Smooth muscle cell (in vitro differentiated cells): ENCODE measurements around the gene TSPAN10. TPM values are rescaled to one million over a fixed set of nuclear protein-coding genes. Genes with fewer than 3 reads are reported as not detected.

Experiments
- DNase-seq: peaks from one replicate; lab custom pipeline; 2025; ENCODE audit not compliant: unreplicated experiment; lab: John Stamatoyannopoulos, UW
- H2AFZ ChIP-seq: fragments of 200-600 bp; sonication (generic); 2 replicates; pipeline ENCODE4 v1.6.0; 2016; ENCODE audit warnings: antibody characterized with exemption, low read depth, mild to moderate bottlenecking
- H3F3A ChIP-seq: fragments of 200-600 bp; sonication (generic); 2 replicates; pipeline ENCODE4 v1.6.0; 2017; ENCODE audit warnings: antibody characterized with exemption, low read depth
- H3K27ac ChIP-seq: fragments of 200-600 bp; sonication (generic); 2 replicates; pipeline ENCODE4 v1.5.1; 2016; ENCODE audit warnings: low read depth, mild to moderate bottlenecking
- H3K27me3 ChIP-seq: fragments of 200-600 bp; sonication (generic); 2 replicates; pipeline ENCODE4 v1.6.1; 2016; ENCODE audit warnings: low read depth, mild to moderate bottlenecking
- H3K36me3 ChIP-seq: fragments of 200-600 bp; sonication (generic); 2 replicates; pipeline ENCODE4 v1.5.1; 2016; ENCODE audit warnings: low read depth
- H3K4me1 ChIP-seq: fragments of 200-600 bp; sonication (generic); 2 replicates; pipeline ENCODE4 v1.5.1; 2016; ENCODE audit warnings: low read depth
- H3K4me2 ChIP-seq: fragments of 200-600 bp; sonication (generic); 2 replicates; pipeline ENCODE4 v1.6.0; 2016; ENCODE audit warnings: mild to moderate bottlenecking
- H3K4me3 ChIP-seq: fragments of 200-600 bp; sonication (generic); 2 replicates; pipeline ENCODE4 v1.5.1; 2016; ENCODE audit warnings: mild to moderate bottlenecking
- H3K79me2 ChIP-seq: fragments of 200-600 bp; sonication (generic); 2 replicates; pipeline ENCODE4 v1.6.0; 2016; ENCODE audit warnings: low read depth, mild to moderate bottlenecking
- H3K9ac ChIP-seq: fragments of 200-600 bp; sonication (generic); 2 replicates; pipeline ENCODE4 v1.6.0; 2016; ENCODE audit warnings: low read depth
- H3K9me3 ChIP-seq: fragments of 200-600 bp; sonication (generic); replicated peaks from 2 replicates; pipeline ENCODE4 v1.5.1; 2016; ENCODE audit warnings: low read depth
- H4K20me1 ChIP-seq: fragments of 200-600 bp; sonication (generic); 2 replicates; pipeline ENCODE4 v1.6.0; 2016; ENCODE audit warnings: low read depth
- WGBS: methylation state at CpG from one replicate; pipeline ENCODE4 v1.1.7; 2016; ENCODE audit warnings: low lambda C conversion rate; 5-methylcytosine and 5-hydroxymethylcytosine counted together
- polyA plus RNA-seq: library from polyadenylated mRNA; unstranded; fragments of >200 nt; fragmentation: Nextera tagmentation; extraction: Ambion mirVana; gene quantifications from 2 replicates; pipeline ENCODE4 v1.2.1, GENCODE V29; 2016
- total RNA-seq: library from RNA; depleted of rRNA; stranded (reverse); fragments of >200 nt; gene quantifications from 2 replicates; pipeline ENCODE4 v1.2.3, GENCODE V29; 2014
- TF ChIP-seq, protein P1 (sequence below): fragments of 200-600 bp; sonication (generic); IDR thresholded peaks from 2 replicates; pipeline ENCODE4 v1.5.1; 2017; ENCODE audit warnings: borderline replicate concordance, mild to moderate bottlenecking, antibody characterized with exemption; ENCODE audit not compliant: insufficient read depth, poor library complexity, severe bottlenecking

The TSPAN10 gene
- total and polyA plus RNA-seq, 2 experiments from 2014 or later, result 0.67 to 1.2 TPM

DNA sequence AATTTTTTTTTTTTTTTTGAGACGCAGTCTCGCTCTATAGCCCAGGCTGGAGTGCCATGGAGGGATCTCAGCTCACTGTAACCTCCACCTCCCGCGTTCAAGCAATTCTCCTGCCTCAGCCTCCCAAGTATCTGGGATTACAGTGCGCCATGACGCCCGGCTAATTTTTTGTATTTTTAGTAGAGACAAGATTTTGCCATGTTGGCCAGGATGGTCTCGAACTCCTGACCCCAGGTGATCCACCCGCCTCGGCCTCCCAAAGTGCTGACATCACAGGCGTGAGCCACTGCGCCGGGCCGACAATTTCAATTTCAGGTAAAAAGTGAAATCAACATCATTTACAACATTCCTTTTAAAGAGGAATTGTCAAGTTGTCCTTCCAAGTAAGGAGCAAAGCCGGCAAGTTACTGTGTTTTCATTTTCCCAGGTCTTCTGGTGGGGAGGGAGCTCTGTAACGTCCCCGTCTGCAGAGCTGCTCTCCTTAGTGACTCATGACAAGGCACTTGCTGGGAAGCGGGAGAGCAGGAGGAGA is 957 bp upstream of the TSPAN10 start:
- Histone ChIP-seq H3K4me2 (peak overlapping the region; percentile 89), H3K9ac (peak overlapping the region; percentile 93), H3K79me2 (peaks cover 56% of the 10 kb centered on the region), H3K4me1 (peaks cover 10% of the 10 kb centered on the region), H3K27me3 (no peaks in the 10 kb centered on the region), H3K4me3 (peak overlapping the region; percentile 72), H3F3A (peaks cover 4% of the 10 kb centered on the region), H3K36me3 (no peaks in the 10 kb centered on the region), H4K20me1 (peaks cover 56% of the 10 kb centered on the region), H3K27ac (peak overlapping the region; percentile 91), H3K9me3 (no peaks in the 10 kb centered on the region), H2AFZ (no peak overlapping the region)
- 34% methylated on average over 18 of the region's 18 CpGs for whole genome bisulfite sequencing
- TF ChIP-seq, protein P1, sequence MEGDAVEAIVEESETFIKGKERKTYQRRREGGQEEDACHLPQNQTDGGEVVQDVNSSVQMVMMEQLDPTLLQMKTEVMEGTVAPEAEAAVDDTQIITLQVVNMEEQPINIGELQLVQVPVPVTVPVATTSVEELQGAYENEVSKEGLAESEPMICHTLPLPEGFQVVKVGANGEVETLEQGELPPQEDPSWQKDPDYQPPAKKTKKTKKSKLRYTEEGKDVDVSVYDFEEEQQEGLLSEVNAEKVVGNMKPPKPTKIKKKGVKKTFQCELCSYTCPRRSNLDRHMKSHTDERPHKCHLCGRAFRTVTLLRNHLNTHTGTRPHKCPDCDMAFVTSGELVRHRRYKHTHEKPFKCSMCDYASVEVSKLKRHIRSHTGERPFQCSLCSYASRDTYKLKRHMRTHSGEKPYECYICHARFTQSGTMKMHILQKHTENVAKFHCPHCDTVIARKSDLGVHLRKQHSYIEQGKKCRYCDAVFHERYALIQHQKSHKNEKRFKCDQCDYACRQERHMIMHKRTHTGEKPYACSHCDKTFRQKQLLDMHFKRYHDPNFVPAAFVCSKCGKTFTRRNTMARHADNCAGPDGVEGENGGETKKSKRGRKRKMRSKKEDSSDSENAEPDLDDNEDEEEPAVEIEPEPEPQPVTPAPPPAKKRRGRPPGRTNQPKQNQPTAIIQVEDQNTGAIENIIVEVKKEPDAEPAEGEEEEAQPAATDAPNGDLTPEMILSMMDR, result no peak
- DNase-seq, result no peak

DNA sequence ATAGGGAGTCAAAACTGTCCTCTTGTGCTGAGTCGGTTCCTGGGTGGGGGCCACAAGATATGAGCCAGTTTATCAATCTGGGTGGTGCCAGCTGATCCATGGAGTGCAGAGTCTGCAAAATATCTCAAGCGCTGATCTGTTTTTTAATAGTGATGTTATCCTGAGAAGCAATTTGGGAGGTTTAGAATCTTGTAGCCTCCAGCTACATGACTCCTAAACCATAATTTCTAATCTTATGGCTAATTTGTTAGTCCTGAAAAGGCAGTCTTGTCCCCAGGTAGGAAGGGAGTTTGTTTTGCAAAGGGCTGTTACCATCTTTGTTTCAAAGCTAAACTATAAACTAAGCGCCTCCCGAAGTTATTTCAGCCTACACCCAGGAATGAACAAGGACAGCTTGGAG is 1.7 kb downstream of the TSPAN10 start:
- H3K9me3 ChIP-seq, result no peaks in the 10 kb centered on the region
- 82% methylated on average over 4 of the region's 4 CpGs for WGBS
- no peak for DNase-seq
- peaks cover 30% of the 10 kb centered on the region for H3K79me2 ChIP-seq
- H3K9ac ChIP-seq, result no peak overlapping the region
- H3K27me3 ChIP-seq, result no peaks in the 10 kb centered on the region
- H3K4me3 ChIP-seq, result no peak overlapping the region
- no peak overlapping the region for H2AFZ ChIP-seq
- no peaks in the 10 kb centered on the region for H3K36me3 ChIP-seq
- H3K4me1 ChIP-seq, result peaks cover 17% of the 10 kb centered on the region
- peaks cover 30% of the 10 kb centered on the region for H4K20me1 ChIP-seq
- H3K27ac ChIP-seq, result no peak overlapping the region
- TF ChIP-seq, protein P1, result no peak
- peaks cover 4% of the 10 kb centered on the region for H3F3A ChIP-seq
- H3K4me2 ChIP-seq, result no peak overlapping the region

DNA sequence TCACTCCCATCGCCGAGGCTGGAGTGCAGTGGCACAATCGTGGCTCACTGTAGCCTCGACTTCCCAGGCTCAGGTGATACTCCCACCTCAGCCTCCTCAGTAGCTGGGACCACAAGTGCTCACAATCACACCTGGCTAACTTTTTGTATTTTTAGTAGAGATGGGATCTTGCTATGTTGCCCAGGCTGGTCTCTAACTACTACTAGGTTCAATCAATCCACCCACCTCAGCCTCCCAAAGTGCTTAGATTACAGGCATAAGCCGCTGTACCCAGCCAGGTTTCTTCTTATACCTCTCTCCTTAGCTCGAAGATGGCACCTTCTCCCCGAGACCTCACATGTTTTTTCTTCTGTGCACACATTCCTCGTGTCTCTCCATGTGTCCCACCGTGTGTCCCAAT is 3.0 kb downstream of the TSPAN10 start:
- TF ChIP-seq, protein P1, result no peak
- no peak overlapping the region for H3K9ac ChIP-seq
- 96% methylated on average over 9 of the region's 9 CpGs for WGBS

More for the DNA sequence above, 3.0 kb downstream of the TSPAN10 start:
- no peak overlapping the region for H3K4me3 ChIP-seq
- H3K9me3 ChIP-seq, result no peaks in the 10 kb centered on the region
- H3K27ac ChIP-seq, result no peak overlapping the region
- peaks cover 17% of the 10 kb centered on the region for H3K79me2 ChIP-seq
- H3K27me3 ChIP-seq, result no peaks in the 10 kb centered on the region
- DNase-seq, result no peak
- H3K36me3 ChIP-seq, result no peaks in the 10 kb centered on the region
- peaks cover 4% of the 10 kb centered on the region for H3F3A ChIP-seq
- H3K4me2 ChIP-seq, result no peak overlapping the region
- H3K4me1 ChIP-seq, result peaks cover 17% of the 10 kb centered on the region
- no peak overlapping the region for H2AFZ ChIP-seq
- H4K20me1 ChIP-seq, result peaks cover 16% of the 10 kb centered on the region
